IMR-90 (cell line): Measurements from ENCODE around the gene SLC39A8. TPM values are rescaled to one million over a fixed set of nuclear protein-coding genes. Genes with fewer than 3 reads are reported as not detected.

Source experiments
- ATAC-seq: fragments of 200-7000 bp; cut with Tn5 transposase; 2 replicates; pipeline ENCODE4 v1.9.1; 2020; ENCODE audit warnings: low read depth, mild to moderate bottlenecking, moderate library complexity
- BruUV-seq: library from RNA; stranded (reverse); fragments of 400-500 nt; replicated peaks from 2 replicates; lab custom pipeline; 2021; lab: Mats Ljungman, UMichigan
- CTCF ChIA-PET: fragments of 300-600 bp; formaldehyde crosslinking; extraction: SDS; loops from one replicate; lab custom pipeline; 2021; ENCODE audit warnings: antibody characterized with exemption; lab: Yijun Ruan, JAX
- POLR2A ChIA-PET: fragments of 300-600 bp; sonication (Branson Sonifier 250); formaldehyde crosslinking; loops from one replicate; lab custom pipeline; 2022; ENCODE audit warnings: antibody characterized with exemption; ENCODE audit not compliant: unreplicated experiment; lab: Charles Lee
- DNase-seq: peaks from one replicate; pipeline ENCODE4 v3.0.0; 2013
- H2AFZ ChIP-seq: replicated peaks from 2 replicates; pipeline ENCODE3; 2013; ENCODE audit warnings: low read length, mild to moderate bottlenecking; ENCODE audit not compliant: poor library complexity
- H2AK5ac ChIP-seq: 2 replicates; pipeline ENCODE4 v1.6.1; 2013; ENCODE audit warnings: low read depth, low read length, inconsistent platforms
- H2AK9ac ChIP-seq: replicated peaks from 2 replicates; pipeline ENCODE3; 2013; ENCODE audit warnings: mild to moderate bottlenecking, low read depth, low read length, moderate library complexity; ENCODE audit not compliant: poor library complexity
- H2BK120ac ChIP-seq: 2 replicates; pipeline ENCODE4 v1.6.1; 2013; ENCODE audit warnings: low read depth, low read length, inconsistent platforms
- H2BK15ac ChIP-seq: 3 replicates; pipeline ENCODE4 v1.6.1; 2013; ENCODE audit warnings: low read depth, low read length, inconsistent platforms
- H2BK20ac ChIP-seq: 2 replicates; pipeline ENCODE4 v1.6.1; 2013; ENCODE audit warnings: low read depth, mild to moderate bottlenecking, inconsistent platforms, low read length, moderate library complexity
- H2BK5ac ChIP-seq: 2 replicates; pipeline ENCODE4 v1.6.1; 2013; ENCODE audit warnings: mild to moderate bottlenecking, low read depth, low read length, inconsistent platforms; ENCODE audit not compliant: poor library complexity, severe bottlenecking
- H3K14ac ChIP-seq: replicated peaks from 2 replicates; pipeline ENCODE4 v1.6.1; 2013; ENCODE audit warnings: low read depth, low read length, inconsistent platforms
- H3K18ac ChIP-seq: 2 replicates; pipeline ENCODE4 v1.6.1; 2013; ENCODE audit warnings: low read depth, low read length, control low read depth
- H3K23ac ChIP-seq: 2 replicates; pipeline ENCODE4 v1.6.1; 2013; ENCODE audit warnings: low read depth, low read length, inconsistent platforms
- H3K27ac ChIP-seq: 2 replicates; pipeline ENCODE4 v1.5.1; 2013; ENCODE audit warnings: mild to moderate bottlenecking, control low read depth, low read length; ENCODE audit not compliant: insufficient read depth
- H3K27me3 ChIP-seq: 2 replicates; pipeline ENCODE4 v1.6.1; 2013; ENCODE audit warnings: low read length; ENCODE audit not compliant: control insufficient read depth, insufficient read depth
- H3K36me3 ChIP-seq: 2 replicates; pipeline ENCODE4 v1.6.1; 2013; ENCODE audit warnings: low read length, mixed read lengths; ENCODE audit not compliant: control insufficient read depth, insufficient read depth
- H3K4ac ChIP-seq: 2 replicates; pipeline ENCODE4 v1.6.1; 2013; ENCODE audit warnings: low read depth, low read length, inconsistent platforms
- H3K4me1 ChIP-seq: 2 replicates; pipeline ENCODE4 v1.6.1; 2013; ENCODE audit warnings: low read length, mixed read lengths; ENCODE audit not compliant: control insufficient read depth, insufficient read depth
- H3K4me2 ChIP-seq: 2 replicates; pipeline ENCODE4 v1.6.1; 2013; ENCODE audit warnings: low read depth, mild to moderate bottlenecking, control low read depth, low read length, moderate library complexity
- H3K4me3 ChIP-seq: 2 replicates; pipeline ENCODE4 v1.5.1; 2013; ENCODE audit warnings: low read depth, mild to moderate bottlenecking, control low read depth, low read length, moderate library complexity; ENCODE audit not compliant: insufficient read depth
- H3K56ac ChIP-seq: 2 replicates; pipeline ENCODE4 v1.6.1; 2013; ENCODE audit warnings: low read length, inconsistent platforms; ENCODE audit not compliant: insufficient read depth; ENCODE audit errors: extremely low read depth
- H3K79me1 ChIP-seq, 2 experiments: 2 replicates each; pipeline ENCODE4 v1.6.1; 2013; ENCODE audit warnings: low read length in 2 of 2, inconsistent platforms in 1 of 2, low read depth in 1 of 2
- H3K9ac ChIP-seq: 2 replicates; pipeline ENCODE4 v1.6.1; 2013; ENCODE audit warnings: low read depth, low read length, control low read depth
- H3K9me1 ChIP-seq: 2 replicates; pipeline ENCODE4 v1.6.1; 2013; ENCODE audit warnings: low read length, inconsistent platforms; ENCODE audit not compliant: insufficient read depth
- H3K9me3 ChIP-seq: 2 replicates; pipeline ENCODE4 v1.6.1; 2013; ENCODE audit warnings: low read length; ENCODE audit not compliant: control insufficient read depth, insufficient read depth
- H4K20me1 ChIP-seq: 2 replicates; pipeline ENCODE4 v1.6.1; 2013; ENCODE audit warnings: low read length, inconsistent platforms; ENCODE audit not compliant: insufficient read depth
- H4K5ac ChIP-seq: 2 replicates; pipeline ENCODE4 v1.6.1; 2013; ENCODE audit warnings: mild to moderate bottlenecking, low read depth, low read length, control low read depth
- H4K8ac ChIP-seq, 2 experiments: 2 replicates each; pipeline ENCODE4 v1.6.1; 2013; ENCODE audit warnings: low read depth in 2 of 2, low read length in 2 of 2, control low read depth in 1 of 2, inconsistent platforms in 1 of 2
- H4K91ac ChIP-seq: 2 replicates; pipeline ENCODE4 v1.6.1; 2013; ENCODE audit warnings: low read depth, low read length, inconsistent platforms; ENCODE audit not compliant: insufficient read depth
- CHD1 ChIP-seq: IDR thresholded peaks from 2 replicates; pipeline ENCODE4 v1.6.1; 2012; ENCODE audit warnings: low read depth, low read length, improper control_type of control experiment
- FOS ChIP-seq: fragments of 150-350 bp; IDR thresholded peaks from 2 replicates; pipeline ENCODE4 v1.6.1; 2016; ENCODE audit warnings: low read depth, low read length
- MAFK ChIP-seq: IDR thresholded peaks from 2 replicates; pipeline ENCODE4 v1.6.1; 2012; ENCODE audit warnings: low read depth, low read length, improper control_type of control experiment
- MAZ ChIP-seq: IDR thresholded peaks from 2 replicates; pipeline ENCODE4 v1.6.1; 2012; ENCODE audit warnings: low read depth, mild to moderate bottlenecking, low read length, improper control_type of control experiment, moderate library complexity, borderline replicate concordance
- MXI1 ChIP-seq: IDR thresholded peaks from 2 replicates; pipeline ENCODE4 v1.6.1; 2012; ENCODE audit warnings: low read depth, mild to moderate bottlenecking, low read length, moderate library complexity, borderline replicate concordance
- NFE2L2 ChIP-seq: fragments of 150-350 bp; IDR thresholded peaks from 2 replicates; pipeline ENCODE4 v1.6.1; 2016; ENCODE audit warnings: low read depth, mild to moderate bottlenecking, low read length
- POLR2A ChIP-seq: IDR thresholded peaks from 2 replicates; pipeline ENCODE4 v1.6.1; 2012; ENCODE audit warnings: mild to moderate bottlenecking, low read depth, low read length
- RAD21 ChIP-seq: IDR thresholded peaks from 2 replicates; pipeline ENCODE4 v1.6.1; 2012; ENCODE audit warnings: low read length, improper control_type of control experiment
- RCOR1 ChIP-seq: IDR thresholded peaks from 2 replicates; pipeline ENCODE4 v1.6.1; 2012; ENCODE audit warnings: mild to moderate bottlenecking, low read length, improper control_type of control experiment; ENCODE audit not compliant: insufficient replicate concordance
- RFX5 ChIP-seq: IDR thresholded peaks from 2 replicates; pipeline ENCODE4 v1.8.0; 2012; ENCODE audit warnings: low read depth, mild to moderate bottlenecking, low read length, moderate library complexity
- WGBS, 2 experiments: methylation state at CpG; one replicate each; pipeline versions ENCODE4 v1.1.5 to v1.1.7; 2013; ENCODE audit warnings: missing lambda C conversion rate in 2 of 2; ENCODE audit not compliant: insufficient read length in 1 of 2; ENCODE audit errors: extremely low coverage in 2 of 2; 5-methylcytosine and 5-hydroxymethylcytosine counted together
- dilution Hi-C: fragments of 300-500 bp; cut with HindIII; formaldehyde crosslinking; loops from one replicate; pipeline ENCODE4 v1.14.3; 2018; ENCODE audit warnings: low sequenced_read_pairs; ENCODE audit not compliant: unreplicated experiment
- in situ Hi-C: fragments of 300-500 bp; cut with MboI; formaldehyde crosslinking; loops from 3 replicates; pipeline ENCODE4 v1.14.3; 2019; ENCODE audit warnings: low sequenced_read_pairs, inconsistent platforms, mixed read lengths
- intact Hi-C: fragments of 100-400 bp; cut with micrococcal nuclease; formaldehyde crosslinking; loops from 2 replicates; pipeline ENCODE4 v1.10.0; 2022
- polyA plus RNA-seq, 3 experiments: library from polyadenylated mRNA; depleted of rRNA; stranded (reverse); fragments of >200 nt; gene quantifications; 2 replicates each; pipeline ENCODE4 v1.2.3, GENCODE V29; 2012; ENCODE audit warnings: low replicate concordance in 1 of 3
- total RNA-seq: library from RNA; depleted of rRNA; stranded (reverse); fragments of >200 nt; gene quantifications from 2 replicates; pipeline ENCODE4 v1.2.3, GENCODE V29; 2012
- TF ChIP-seq, protein P1 (sequence below): fragments of 150-350 bp; IDR thresholded peaks from 2 replicates; pipeline ENCODE4 v1.6.1; 2016; ENCODE audit warnings: low read depth, mild to moderate bottlenecking, low read length, moderate library complexity, borderline replicate concordance
- TF ChIP-seq, protein P2 (sequence below): conservative IDR thresholded peaks from 2 replicates; pipeline ENCODE4 v1.5.1; 2012; ENCODE audit warnings: mild to moderate bottlenecking, low read depth, low read length, improper control_type of control experiment

SLC39A8 gene
- total and polyA plus RNA-seq, 2 of the 4 experiments (the other 2 are of a cell fraction), result 0.05 to 0.18 TPM

- no peak for ATAC-seq
- Histone ChIP-seq H3K56ac (no peak overlapping the region), H4K20me1 (no peaks in the 10 kb centered on the region), H3K4me3 (no peak overlapping the region), H3K23ac (no peak overlapping the region), H3K4ac (no peak overlapping the region), H3K9me1 (no peaks in the 10 kb centered on the region), H2BK15ac (no peak overlapping the region), H3K27me3 (no peaks in the 10 kb centered on the region), H2BK5ac (no peak overlapping the region), H3K4me1 (no peaks in the 10 kb centered on the region), H4K91ac (no peak overlapping the region), H3K79me1 (no peaks in the 10 kb centered on the region), H3K36me3 (no peaks in the 10 kb centered on the region), H3K9ac (no peak overlapping the region), H3K9me3 (no peaks in the 10 kb centered on the region), H3K4me2 (no peak overlapping the region), H2AK5ac (no peak overlapping the region), H4K8ac (no peak overlapping the region), H2BK20ac (no peak overlapping the region), H2AFZ (no peak overlapping the region), H3K18ac (no peak overlapping the region), H2BK120ac (no peak overlapping the region), H4K5ac (no peak overlapping the region), H3K14ac (no peak overlapping the region), H2AK9ac (no peak overlapping the region), H3K27ac (no peak overlapping the region)
- dilution Hi-C loops, result no loop called here
- 73% methylated on average over 3 of the region's 3 CpGs; no CpG with 5 or more reads in 1 of the 2 experiments for WGBS, 2 experiments
- TF ChIP-seq RFX5 (no peak), POLR2A (no peak), RAD21 (no peak), NFE2L2 (no peak), RCOR1 (no peak), MAFK (no peak), CHD1 (no peak), MAZ (no peak), FOS (no peak), MXI1 (no peak)
- TF ChIP-seq, protein P1, sequence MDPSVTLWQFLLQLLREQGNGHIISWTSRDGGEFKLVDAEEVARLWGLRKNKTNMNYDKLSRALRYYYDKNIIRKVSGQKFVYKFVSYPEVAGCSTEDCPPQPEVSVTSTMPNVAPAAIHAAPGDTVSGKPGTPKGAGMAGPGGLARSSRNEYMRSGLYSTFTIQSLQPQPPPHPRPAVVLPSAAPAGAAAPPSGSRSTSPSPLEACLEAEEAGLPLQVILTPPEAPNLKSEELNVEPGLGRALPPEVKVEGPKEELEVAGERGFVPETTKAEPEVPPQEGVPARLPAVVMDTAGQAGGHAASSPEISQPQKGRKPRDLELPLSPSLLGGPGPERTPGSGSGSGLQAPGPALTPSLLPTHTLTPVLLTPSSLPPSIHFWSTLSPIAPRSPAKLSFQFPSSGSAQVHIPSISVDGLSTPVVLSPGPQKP, result no peak
- TF ChIP-seq, protein P2, sequence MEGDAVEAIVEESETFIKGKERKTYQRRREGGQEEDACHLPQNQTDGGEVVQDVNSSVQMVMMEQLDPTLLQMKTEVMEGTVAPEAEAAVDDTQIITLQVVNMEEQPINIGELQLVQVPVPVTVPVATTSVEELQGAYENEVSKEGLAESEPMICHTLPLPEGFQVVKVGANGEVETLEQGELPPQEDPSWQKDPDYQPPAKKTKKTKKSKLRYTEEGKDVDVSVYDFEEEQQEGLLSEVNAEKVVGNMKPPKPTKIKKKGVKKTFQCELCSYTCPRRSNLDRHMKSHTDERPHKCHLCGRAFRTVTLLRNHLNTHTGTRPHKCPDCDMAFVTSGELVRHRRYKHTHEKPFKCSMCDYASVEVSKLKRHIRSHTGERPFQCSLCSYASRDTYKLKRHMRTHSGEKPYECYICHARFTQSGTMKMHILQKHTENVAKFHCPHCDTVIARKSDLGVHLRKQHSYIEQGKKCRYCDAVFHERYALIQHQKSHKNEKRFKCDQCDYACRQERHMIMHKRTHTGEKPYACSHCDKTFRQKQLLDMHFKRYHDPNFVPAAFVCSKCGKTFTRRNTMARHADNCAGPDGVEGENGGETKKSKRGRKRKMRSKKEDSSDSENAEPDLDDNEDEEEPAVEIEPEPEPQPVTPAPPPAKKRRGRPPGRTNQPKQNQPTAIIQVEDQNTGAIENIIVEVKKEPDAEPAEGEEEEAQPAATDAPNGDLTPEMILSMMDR, result no peak
- in situ Hi-C loops, result no loop called here
- BruUV-seq, result no TSS peak
- POLR2A ChIA-PET, result no interaction called here
- CTCF ChIA-PET, result no interaction called here
- DNase-seq, result no peak
- intact Hi-C loops, result no loop called here
These were observed 12.8 kb upstream of the SLC39A8 start for GRCh38 chr4:102358128-102358527.
